PFSK-1 (cell line): ENCODE data around the gene MITF.

Experiments
- POLR2AphosphoS5 ChIP-seq: IDR thresholded peaks from 2 replicates; pipeline ENCODE4 v1.6.1; 2012; ENCODE audit warnings: low read depth, mild to moderate bottlenecking, control low read depth, low read length, moderate library complexity
- REST ChIP-seq, 2 experiments: IDR thresholded peaks; 2 replicates each; pipeline versions ENCODE4 v1.6.1 to v1.8.0; 2011 to 2012; ENCODE audit warnings: low read depth in 2 of 2, low read length in 2 of 2, control low read depth in 1 of 2, inconsistent platforms in 1 of 2, mild to moderate bottlenecking in 1 of 2, moderate library complexity in 1 of 2; ENCODE audit not compliant: insufficient read depth in 1 of 2
- SIN3A ChIP-seq: IDR thresholded peaks from 2 replicates; pipeline ENCODE4 v1.6.1; 2012; ENCODE audit warnings: mild to moderate bottlenecking, low read length, moderate library complexity, borderline replicate concordance; ENCODE audit not compliant: insufficient read depth

- TF ChIP-seq POLR2AphosphoS5 (no peak), REST (IDR thresholded peaks at IDR 0.05; ENCODE audit: insufficient read depth in 1 of 2, low read depth in 2 of 2, low read length in 2 of 2) (no peak), SIN3A (no peak)
Observed at GRCh38 chr3:69695443-69695842, 43.8 kb upstream of the MITF start.
